DND-41 (cell line): ENCODE data around the gene CHMP4A.

ENCODE experiments used
- ATAC-seq: fragments of 200-7000 bp; cut with Tn5 transposase; 3 replicates; pipeline ENCODE4 v1.9.1; 2021; ENCODE audit warnings: low read depth; ENCODE audit not compliant: insufficient read depth
- DNase-seq: peaks from one replicate; pipeline ENCODE4 v3.0.0-alpha.2; 2020
- H2AFZ ChIP-seq: 2 replicates; pipeline ENCODE4 v1.6.0; 2012; ENCODE audit warnings: low read depth, low read length
- H3K27ac ChIP-seq: 2 replicates; pipeline ENCODE4 v1.5.1; 2012; ENCODE audit warnings: low read length, inconsistent platforms
- H3K27me3 ChIP-seq: fragments of 200-600 bp; sonication (generic); 2 replicates; pipeline ENCODE4 v1.6.0; 2012; ENCODE audit warnings: low read length, mild to moderate bottlenecking, inconsistent platforms; ENCODE audit not compliant: insufficient read depth, poor library complexity
- H3K36me3 ChIP-seq: 2 replicates; pipeline ENCODE4 v1.5.1; 2012; ENCODE audit warnings: low read length, inconsistent platforms; ENCODE audit not compliant: insufficient read depth
- H3K4me1 ChIP-seq: 2 replicates; pipeline ENCODE4 v1.5.1; 2012; ENCODE audit warnings: mild to moderate bottlenecking, low read length; ENCODE audit not compliant: insufficient read depth
- H3K4me2 ChIP-seq: 2 replicates; pipeline ENCODE4 v1.6.0; 2012; ENCODE audit warnings: mild to moderate bottlenecking, moderate library complexity, low read length, inconsistent platforms; ENCODE audit not compliant: insufficient read depth
- H3K4me3 ChIP-seq, 2 experiments: fragments of 200-600 bp in 1 of 2; shearing (Covaris generic) in 1 of 2; 2 replicates each; pipeline ENCODE4 v1.5.1; 2012 to 2016; ENCODE audit warnings: inconsistent platforms in 2 of 2, low read length in 2 of 2, mild to moderate bottlenecking in 2 of 2, low read depth in 1 of 2, moderate library complexity in 1 of 2
- H3K79me2 ChIP-seq: 2 replicates; pipeline ENCODE4 v1.6.0; 2012; ENCODE audit warnings: low read length, inconsistent platforms; ENCODE audit not compliant: insufficient read depth
- H3K9ac ChIP-seq: 2 replicates; pipeline ENCODE4 v1.6.0; 2012; ENCODE audit warnings: low read depth, mild to moderate bottlenecking, inconsistent platforms, low read length, moderate library complexity
- H3K9me3 ChIP-seq: 2 replicates; pipeline ENCODE4 v1.5.1; 2012; ENCODE audit warnings: low read length, moderate library complexity, mild to moderate bottlenecking, inconsistent platforms; ENCODE audit not compliant: insufficient read depth, severe bottlenecking
- H4K20me1 ChIP-seq: 2 replicates; pipeline ENCODE4 v1.6.0; 2012; ENCODE audit warnings: low read length; ENCODE audit not compliant: insufficient read depth
- CTCF ChIP-seq: IDR thresholded peaks from 2 replicates; pipeline ENCODE4 v1.5.1; 2012; ENCODE audit warnings: borderline replicate concordance, low read length, moderate library complexity, mild to moderate bottlenecking; ENCODE audit not compliant: poor library complexity, severe bottlenecking; ENCODE audit errors: extremely low read depth
- EZH2 ChIP-seq: IDR thresholded peaks from 3 replicates; pipeline ENCODE4 v1.6.1; 2012; ENCODE audit warnings: borderline replicate concordance, low read depth, mild to moderate bottlenecking, moderate library complexity, low read length, inconsistent platforms; ENCODE audit not compliant: severe bottlenecking

The CHMP4A gene

GRCh38 chr14:24171422-24172260 lies 41.6 kb downstream of the CHMP4A start, which contains the start of gene REC8:
TSS of gene REC8 (plus strand) at chr14:24172080. CDS start at chr14:24172553, 473 bp downstream.
- Histone ChIP-seq H3K79me2 (no peaks in the 10 kb centered on the region), H3K36me3 (no peaks in the 10 kb centered on the region), H3K4me1 (no peaks in the 10 kb centered on the region), H3K9me3 (no peaks in the 10 kb centered on the region), H4K20me1 (no peaks in the 10 kb centered on the region), H3K4me2 (no peak within 1 kb of the TSS), H3K4me3 (no peak within 1 kb of the TSS), H3K27ac (no peak within 1 kb of the TSS), H2AFZ (no peak within 1 kb of the TSS), H3K27me3 (no peaks in the 10 kb centered on the region), H3K9ac (no peak within 1 kb of the TSS)
- ATAC-seq (no peak), DNase-seq (no peak)
- no peak for TF ChIP-seq CTCF

GRCh38 chr14:24167469-24168114 lies 45.7 kb downstream of the CHMP4A start:
- 0 out of 2 replicates have a peak, but pooled peaks cover 2% of the 10 kb centered on the region for H3K4me1 ChIP-seq
- no peak overlapping the region for H2AFZ ChIP-seq
- no peaks in the 10 kb centered on the region for H3K9me3 ChIP-seq
- no peak for DNase-seq
- H3K4me3 ChIP-seq, result no peak overlapping the region
- ATAC-seq, result no peak
- no peaks in the 10 kb centered on the region for H3K79me2 ChIP-seq
- no peaks in the 10 kb centered on the region for H3K27me3 ChIP-seq
- TF ChIP-seq CTCF, result no peak
- TF ChIP-seq EZH2, result no peak
- no peak overlapping the region for H3K4me2 ChIP-seq
- H3K9ac ChIP-seq, result no peak overlapping the region
- no peak overlapping the region for H3K27ac ChIP-seq
- H3K36me3 ChIP-seq, result peaks cover 36% of the 10 kb centered on the region
- no peaks in the 10 kb centered on the region for H4K20me1 ChIP-seq

- H3K4me1 ChIP-seq, result peaks cover 17% of the 10 kb centered on the region
- TF ChIP-seq CTCF, result no peak
- no peak for TF ChIP-seq EZH2
- H3K27me3 ChIP-seq, result no peaks in the 10 kb centered on the region
- peaks cover 42% of the 10 kb centered on the region for H3K36me3 ChIP-seq
- no peak overlapping the region for H3K4me2 ChIP-seq
- no peaks in the 10 kb centered on the region for H4K20me1 ChIP-seq
- H3K27ac ChIP-seq, result no peak overlapping the region
- H2AFZ ChIP-seq, result no peak overlapping the region
- no peak overlapping the region for H3K9ac ChIP-seq
- H3K9me3 ChIP-seq, result no peaks in the 10 kb centered on the region
- ATAC-seq (no peak), DNase-seq (no peak)
- H3K79me2 ChIP-seq, result peaks cover 9% of the 10 kb centered on the region
- no peak overlapping the region for H3K4me3 ChIP-seq
Observed at GRCh38 chr14:24165785-24166184, 47.5 kb downstream of the CHMP4A start.
